Measurements from ENCODE around the gene TRIM25.

The TRIM25 gene

GRCh38 chr17:56909742-56910508 lies 3.9 kb downstream of the TRIM25 start:
- H3K4me3 ChIP-seq (ENCODE audit: low read depth, low read length), result no peak overlapping the region
- in situ Hi-C loops (cut with HindIII; ENCODE audit: low sequenced_read_pairs), result no loop called here
- no peak for TF ChIP-seq CTCF (IDR thresholded peaks at IDR 0.05; ENCODE audit: low read depth, low read length)
- DNase-seq (ENCODE audit: low read depth, low spot score), result no peak

GRCh38 chr17:56908001-56908542 lies 5.8 kb downstream of the TRIM25 start:
- H3K4me3 ChIP-seq (ENCODE audit: low read depth, low read length), result no peak overlapping the region
- DNase-seq (ENCODE audit: low read depth, low spot score), result no peak
- in situ Hi-C loops (cut with HindIII; ENCODE audit: low sequenced_read_pairs), result no loop called here
- TF ChIP-seq CTCF (IDR thresholded peaks at IDR 0.05; ENCODE audit: low read depth, low read length), result no peak

- TF ChIP-seq CTCF (IDR thresholded peaks at IDR 0.05; ENCODE audit: low read depth, low read length), result no peak
- in situ Hi-C loops (cut with HindIII; ENCODE audit: low sequenced_read_pairs), result no loop called here
- no peak for DNase-seq (ENCODE audit: low read depth, low spot score)
- no peak overlapping the region for H3K4me3 ChIP-seq (ENCODE audit: low read depth, low read length)
Measured at GRCh38 chr17:56903560-56903959, 10.3 kb downstream of the TRIM25 start.

- DNase-seq (ENCODE audit: low read depth, low spot score), result peak; percentile 38
- no peak for TF ChIP-seq CTCF (IDR thresholded peaks at IDR 0.05; ENCODE audit: low read depth, low read length)
- H3K4me3 ChIP-seq (ENCODE audit: low read depth, low read length), result no peak overlapping the region
- in situ Hi-C loops (cut with HindIII; ENCODE audit: low sequenced_read_pairs), result no loop called here
Measured at GRCh38 chr17:56902348-56902747, 11.5 kb downstream of the TRIM25 start.

GRCh38 chr17:56899403-56899802 lies 14.4 kb downstream of the TRIM25 start:
- no peak for DNase-seq (ENCODE audit: low read depth, low spot score)
- no peak for TF ChIP-seq CTCF (IDR thresholded peaks at IDR 0.05; ENCODE audit: low read depth, low read length)
- in situ Hi-C loops (cut with HindIII; ENCODE audit: low sequenced_read_pairs), result no loop called here
- H3K4me3 ChIP-seq (ENCODE audit: low read depth, low read length), result no peak overlapping the region

GRCh38 chr17:56898874-56899273 lies 15.0 kb downstream of the TRIM25 start:
- no peak for DNase-seq (ENCODE audit: low read depth, low spot score)
- no peak overlapping the region for H3K4me3 ChIP-seq (ENCODE audit: low read depth, low read length)
- no peak for TF ChIP-seq CTCF (IDR thresholded peaks at IDR 0.05; ENCODE audit: low read depth, low read length)
- in situ Hi-C loops (cut with HindIII; ENCODE audit: low sequenced_read_pairs), result no loop called here
